Activated CD8-positive, alpha-beta memory T cell treated with anti-CD3 and anti-CD28 coated beads for 4 hours (primary cell): Measurements from ENCODE around the gene TMEM176A.

Experiments
- DNase-seq, 2 donors: peaks; one replicate each; pipeline ENCODE4 v3.0.0-alpha.2; 2020; ENCODE audit warnings: low read depth in 2 of 2

TMEM176A gene

GRCh38 chr7:150849204-150849775 lies 48.7 kb downstream of the TMEM176A start:
- no peak for DNase-seq

- no peak for DNase-seq
These were observed 49.7 kb downstream of the TMEM176A start for GRCh38 chr7:150850273-150850672.

- no peak for DNase-seq
These were observed 51.2 kb downstream of the TMEM176A start for GRCh38 chr7:150851492-150852370.

GRCh38 chr7:150852371-150852905 lies 51.9 kb downstream of the TMEM176A start, which contains the start of gene AOC1:
Gene AOC1 (plus strand): TSS chr7:150852517. CDS start chr7:150856471, 3,954 bp downstream.
- DNase-seq = no peak

- DNase-seq = no peak
These were observed 53.8 kb downstream of the TMEM176A start for GRCh38 chr7:150854066-150855000.
